ENCODE measurements around the gene TTLL9.

TTLL9 gene

DNA sequence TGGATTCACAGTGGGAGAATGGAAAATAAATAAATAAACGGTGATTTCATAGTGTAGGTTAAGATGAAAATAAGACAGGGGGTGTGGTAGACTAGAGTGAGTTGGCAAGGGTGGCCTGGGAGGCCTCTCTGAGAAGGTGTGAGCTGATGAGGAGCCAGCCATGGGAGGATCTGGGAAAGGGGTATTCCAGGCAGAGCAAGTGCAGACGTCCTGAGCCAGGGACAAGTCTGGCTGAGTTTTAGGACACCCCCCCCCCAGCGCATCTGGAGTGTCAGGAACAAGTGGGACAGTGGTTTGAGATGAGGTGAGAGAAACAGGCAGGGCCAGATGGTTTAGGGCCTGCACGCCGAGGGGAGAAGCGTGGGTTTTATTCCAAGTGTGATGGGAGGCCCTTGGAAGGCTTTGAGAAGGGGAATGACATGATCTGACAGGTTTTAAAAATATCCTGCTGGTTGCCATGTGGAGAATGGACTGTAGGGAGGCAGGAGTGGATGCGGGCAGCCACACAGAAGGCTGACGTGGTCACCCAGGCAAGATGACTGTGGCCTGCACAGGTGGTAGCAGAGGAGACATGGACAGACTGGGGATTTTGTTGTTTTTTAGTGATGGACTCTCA, 118.7 kb downstream of the TTLL9 start:
- FAIRE-seq (no peak), DNase-seq (ENCODE audit: insufficient read length) (no peak)
- no peak for TF ChIP-seq TAF1 (IDR thresholded peaks at IDR 0.05; ENCODE audit: borderline replicate concordance, low read depth, low read length)
- no peak for TF ChIP-seq POLR2AphosphoS5 (IDR thresholded peaks at IDR 0.05; ENCODE audit: low read depth, low read length)
- no peak for TF ChIP-seq POLR2A (IDR thresholded peaks at IDR 0.05; ENCODE audit: low read depth, low read length)

DNA sequence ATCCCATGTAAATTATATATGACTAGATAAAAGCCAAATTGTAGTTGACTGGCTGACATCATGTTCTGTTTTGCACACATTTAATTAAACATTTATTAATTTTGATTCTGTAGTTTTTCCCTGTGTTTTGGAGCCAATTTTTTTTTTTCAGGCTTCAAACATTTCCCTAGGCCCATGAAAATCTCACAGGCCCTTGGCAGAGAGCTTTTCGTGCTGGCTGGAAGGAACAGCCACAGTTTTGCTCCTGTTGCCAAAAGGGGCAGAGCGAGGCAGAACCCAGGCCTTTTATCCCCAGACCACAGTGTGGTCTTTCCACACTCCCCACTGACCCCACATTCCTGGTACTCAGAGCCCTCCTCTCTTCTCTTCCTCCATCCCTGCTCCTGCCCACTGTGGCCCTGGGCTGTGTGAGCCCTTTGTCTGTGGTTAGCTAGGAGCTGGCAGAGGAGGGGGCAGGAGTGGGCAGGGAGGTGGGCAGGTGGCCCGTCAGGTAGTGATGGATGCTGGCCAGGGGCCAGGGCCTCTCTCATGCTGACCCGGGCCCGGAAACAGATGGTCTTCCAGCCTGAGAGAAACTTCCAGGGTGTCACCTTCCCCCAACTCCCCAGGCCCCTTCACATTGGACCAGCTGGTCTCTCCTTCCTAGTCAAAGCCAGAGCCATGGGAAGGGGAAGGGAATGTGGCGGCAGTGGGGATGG, 120.4 kb downstream of the TTLL9 start:
- no peak for DNase-seq (ENCODE audit: insufficient read length)
- TF ChIP-seq POLR2AphosphoS5 (IDR thresholded peaks at IDR 0.05; ENCODE audit: low read depth, low read length), result no peak
- no peak for TF ChIP-seq POLR2A (IDR thresholded peaks at IDR 0.05; ENCODE audit: low read depth, low read length)
- TF ChIP-seq TAF1 (IDR thresholded peaks at IDR 0.05; ENCODE audit: borderline replicate concordance, low read depth, low read length), result no peak
- no peak for FAIRE-seq

DNA sequence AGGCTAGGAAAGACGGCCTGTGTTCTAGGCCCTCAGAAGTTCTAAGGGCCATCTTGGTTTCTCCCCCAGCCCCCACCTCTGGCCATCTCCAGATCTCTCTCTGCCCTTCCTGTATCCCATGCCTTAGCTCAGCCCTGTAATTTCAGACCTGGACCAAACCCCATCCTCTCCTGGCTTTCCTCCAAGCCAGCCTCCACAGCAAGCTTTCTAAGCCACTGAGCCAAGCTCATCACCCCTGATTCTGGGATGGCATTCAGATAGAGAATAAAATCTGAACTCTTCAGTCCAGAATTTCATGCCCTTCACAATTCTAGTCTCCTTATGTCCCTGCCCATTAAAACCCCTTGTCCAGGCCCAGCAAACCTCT, 120.9 kb downstream of the TTLL9 start:
- DNase-seq (ENCODE audit: insufficient read length) (no peak), FAIRE-seq (no peak)
- TF ChIP-seq TAF1 (IDR thresholded peaks at IDR 0.05; ENCODE audit: borderline replicate concordance, low read depth, low read length), result no peak
- TF ChIP-seq POLR2AphosphoS5 (IDR thresholded peaks at IDR 0.05; ENCODE audit: low read depth, low read length), result no peak
- no peak for TF ChIP-seq POLR2A (IDR thresholded peaks at IDR 0.05; ENCODE audit: low read depth, low read length)

DNA sequence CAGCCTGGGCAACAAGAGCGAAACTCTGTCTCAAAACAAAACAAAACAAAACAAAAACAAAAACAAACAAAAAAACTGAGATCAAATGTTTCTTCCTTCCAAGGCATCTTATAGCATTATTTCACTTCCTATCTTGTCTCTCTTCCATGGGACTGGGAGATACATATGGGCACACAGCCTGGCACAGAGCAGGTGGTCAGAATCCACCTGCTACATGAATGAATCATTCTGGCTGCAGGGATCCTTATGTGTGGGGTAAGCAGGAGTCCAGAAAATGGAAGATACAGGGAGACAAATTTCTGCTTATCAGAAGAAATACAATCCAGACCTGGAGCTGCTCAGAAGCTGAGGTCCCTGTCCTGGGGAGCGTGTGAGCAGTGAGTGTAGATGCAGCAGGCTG, 121.7 kb downstream of the TTLL9 start:
- FAIRE-seq, result no peak
- TF ChIP-seq POLR2AphosphoS5 (IDR thresholded peaks at IDR 0.05; ENCODE audit: low read depth, low read length) (no peak), POLR2A (IDR thresholded peaks at IDR 0.05; ENCODE audit: low read depth, low read length) (no peak), TAF1 (IDR thresholded peaks at IDR 0.05; ENCODE audit: borderline replicate concordance, low read depth, low read length) (no peak)
- no peak for DNase-seq (ENCODE audit: insufficient read length)

Measured in GM12892 (cell line).